Aortic smooth muscle cell (primary cell): ENCODE data around the gene OR4P4. TPM values are rescaled to one million over a fixed set of nuclear protein-coding genes. Genes with fewer than 3 reads are reported as not detected.

ENCODE experiments used
- total RNA-seq: library from RNA; depleted of rRNA; stranded (reverse); fragments of >200 nt; gene quantifications from 2 replicates; pipeline ENCODE4 v1.2.3, GENCODE V29; 2014

The OR4P4 gene
- total RNA-seq: not detected in 2 replicates

GRCh38 chr11:55634813-55635212 lies at the start of gene OR4P4:
Gene OR4P4, plus strand, starts transcription at chr11:55635113.

GRCh38 chr11:55607545-55607944 lies 27.4 kb upstream of the OR4P4 start, which contains the start of gene OR4C11:
Gene OR4C11, minus strand, starts transcription at chr11:55607645. Its CDS starts 3,272 bp downstream, at chr11:55604373.

GRCh38 chr11:55648027-55648426 lies 13.1 kb downstream of the OR4P4 start, which contains the start of gene OR4S2:
Gene OR4S2, plus strand, starts transcription at chr11:55648327. Its CDS starts 2,577 bp downstream, at chr11:55650904.

GRCh38 chr11:55661901-55662300 lies 27.0 kb downstream of the OR4P4 start, which contains the start of gene OR4C6:
Gene OR4C6, plus strand, starts transcription at chr11:55662201. Its CDS starts 2,966 bp downstream, at chr11:55665167.

Other genes with a start within 250 kb of the OR4P4 start
- gene OR4C15, start 80.6 kb upstream of the OR4P4 start, total RNA-seq: not detected in 2 replicates
- gene OR4C16, start 63.0 kb upstream of the OR4P4 start, total RNA-seq: not detected in 2 replicates
- gene OR4C11, start 27.5 kb upstream of the OR4P4 start, total RNA-seq: not detected in 2 replicates
- not detected in 2 replicates for gene OR4S2, start 13.2 kb downstream of the OR4P4 start, total RNA-seq
- gene OR4C6, start 27.1 kb downstream of the OR4P4 start, total RNA-seq: not detected in 2 replicates
- not detected in 2 replicates for gene OR5D13, start 138.3 kb downstream of the OR4P4 start, total RNA-seq
- gene OR5D14, start 160.4 kb downstream of the OR4P4 start, total RNA-seq: not detected in 2 replicates
- not detected in 2 replicates for gene OR5L1, start 176.3 kb downstream of the OR4P4 start, total RNA-seq
- not detected in 2 replicates for gene OR5D18, start 184.5 kb downstream of the OR4P4 start, total RNA-seq
- gene OR5L2, start 192.1 kb downstream of the OR4P4 start, total RNA-seq: not detected in 2 replicates
- gene OR5D16, start 203.6 kb downstream of the OR4P4 start, total RNA-seq: not detected in 2 replicates
- gene TRIM51, start 248.2 kb downstream of the OR4P4 start, total RNA-seq: not detected in 2 replicates